SU-DHL-6 (cell line): Measurements from ENCODE around the gene VKORC1L1.

Source experiments
- H2AFZ ChIP-seq: fragments of 200-600 bp; sonication (generic); 2 replicates; pipeline ENCODE4 v1.6.1; 2014; ENCODE audit warnings: low read depth, mild to moderate bottlenecking, moderate library complexity, mixed read lengths, antibody characterized with exemption, low read length; ENCODE audit not compliant: severe bottlenecking
- H3F3A ChIP-seq: fragments of 200-600 bp; shearing (Covaris generic); 2 replicates; pipeline ENCODE4 v1.6.0; 2016; ENCODE audit warnings: antibody characterized with exemption, mild to moderate bottlenecking; ENCODE audit not compliant: insufficient read depth
- H3K27ac ChIP-seq: fragments of 200-600 bp; sonication (generic); 2 replicates; pipeline ENCODE4 v1.5.1; 2016; ENCODE audit warnings: low read depth, mild to moderate bottlenecking, low read length, moderate library complexity, mixed read lengths
- H3K27me3 ChIP-seq: fragments of 200-600 bp; sonication (generic), shearing (Covaris generic); 2 replicates; pipeline ENCODE4 v1.6.0; 2014; ENCODE audit warnings: mild to moderate bottlenecking, low read length
- H3K36me3 ChIP-seq: fragments of 200-600 bp; sonication (generic); 2 replicates; pipeline ENCODE4 v1.6.1; 2014; ENCODE audit warnings: mild to moderate bottlenecking, low read length, mixed read lengths
- H3K4me2 ChIP-seq: fragments of 300-600, 200-600 bp; shearing (Covaris generic), sonication (generic); 2 replicates; pipeline ENCODE4 v1.6.0; 2014; ENCODE audit warnings: low read length, low read depth, mild to moderate bottlenecking; ENCODE audit not compliant: poor library complexity, severe bottlenecking
- H3K4me3 ChIP-seq: fragments of 200-600 bp; sonication (generic); 2 replicates; pipeline ENCODE4 v1.5.1; 2014; ENCODE audit warnings: antibody characterized with exemption, low read length, mild to moderate bottlenecking, mixed read lengths; ENCODE audit not compliant: insufficient read depth, poor library complexity, severe bottlenecking
- H3K79me2 ChIP-seq: fragments of 200-600 bp; sonication (generic); 2 replicates; pipeline ENCODE4 v1.6.1; 2014; ENCODE audit warnings: mild to moderate bottlenecking, low read length, moderate library complexity; ENCODE audit not compliant: insufficient read depth
- H3K9ac ChIP-seq: fragments of 200-600 bp; sonication (generic); 2 replicates; pipeline ENCODE4 v1.7.0; 2014; ENCODE audit warnings: mild to moderate bottlenecking, low read length
- H3K9me2 ChIP-seq: fragments of 200-600 bp; sonication (generic); replicated peaks from 2 replicates; pipeline ENCODE4 v1.6.1; 2014; ENCODE audit warnings: low read length; ENCODE audit not compliant: insufficient read depth
- H3K9me3 ChIP-seq: fragments of 200-600 bp; sonication (generic); 2 replicates; pipeline ENCODE4 v1.6.1; 2014; ENCODE audit warnings: low read length, mixed read lengths; ENCODE audit not compliant: insufficient read depth
- H4K20me1 ChIP-seq: fragments of 200-600 bp; sonication (generic); 2 replicates; pipeline ENCODE4 v1.6.1; 2014; ENCODE audit warnings: low read depth, mild to moderate bottlenecking, antibody characterized with exemption, low read length, moderate library complexity, mixed read lengths
- CTCF ChIP-seq: fragments of 200-600 bp; sonication (generic); IDR thresholded peaks from one replicate; pipeline ENCODE4 v1.5.1; 2017; ENCODE audit warnings: antibody characterized with exemption, mild to moderate bottlenecking, low read length, moderate library complexity; ENCODE audit not compliant: insufficient read depth, poor library complexity, severe bottlenecking
- EZH2phosphoT487 ChIP-seq: fragments of 200-600 bp; sonication (generic), shearing (Covaris generic); conservative IDR thresholded peaks from 2 replicates; pipeline ENCODE4 v1.6.1; 2018; ENCODE audit warnings: mild to moderate bottlenecking, antibody characterized with exemption, low read length, moderate library complexity, mixed read lengths

VKORC1L1 gene

GRCh38 chr7:65902306-65902705, 29.4 kb downstream of the VKORC1L1 start:
- no peak overlapping the region for H2AFZ ChIP-seq
- peaks cover 10% of the 10 kb centered on the region; the same call in 1 of the 2 replicates for H3K36me3 ChIP-seq
- no peak overlapping the region for H3K27ac ChIP-seq
- H3K4me2 ChIP-seq: no peak overlapping the region
- H3K9me2 ChIP-seq: no peaks in the 10 kb centered on the region
- no peak overlapping the region for H3K9ac ChIP-seq
- H3K4me3 ChIP-seq: no peak overlapping the region
- H3K27me3 ChIP-seq: no peaks in the 10 kb centered on the region
- H4K20me1 ChIP-seq: 0 out of 2 replicates have a peak, but pooled peaks cover 6% of the 10 kb centered on the region
- peaks cover 28% of the 10 kb centered on the region for H3K79me2 ChIP-seq
- no peaks in the 10 kb centered on the region for H3K9me3 ChIP-seq
- TF ChIP-seq EZH2phosphoT487: no peak
- no peak for TF ChIP-seq CTCF
- peaks cover 4% of the 10 kb centered on the region; the same call in 1 of the 2 replicates for H3F3A ChIP-seq

- Histone ChIP-seq H3K9me3 (no peaks in the 10 kb centered on the region), H4K20me1 (0 out of 2 replicates have a peak, but pooled peaks cover 6% of the 10 kb centered on the region), H2AFZ (no peak overlapping the region), H3K9me2 (no peaks in the 10 kb centered on the region), H3F3A (peaks cover 9% of the 10 kb centered on the region; the same call in 1 of the 2 replicates), H3K9ac (no peak overlapping the region), H3K4me2 (no peak overlapping the region), H3K27ac (no peak overlapping the region), H3K36me3 (peaks cover 10% of the 10 kb centered on the region; the same call in 1 of the 2 replicates), H3K27me3 (no peaks in the 10 kb centered on the region), H3K4me3 (no peak overlapping the region), H3K79me2 (peaks cover 52% of the 10 kb centered on the region)
- TF ChIP-seq CTCF (no peak), EZH2phosphoT487 (no peak)
Measured at GRCh38 chr7:65907501-65908198, 34.8 kb downstream of the VKORC1L1 start.

- TF ChIP-seq EZH2phosphoT487: no peak
- no peak for TF ChIP-seq CTCF
- Histone ChIP-seq H3K4me3 (no peak overlapping the region), H2AFZ (no peak overlapping the region), H3F3A (peaks cover 19% of the 10 kb centered on the region; the same call in 1 of the 2 replicates), H3K4me2 (no peak overlapping the region), H3K9me3 (no peaks in the 10 kb centered on the region), H3K9ac (no peak overlapping the region), H3K36me3 (no peaks in the 10 kb centered on the region), H3K79me2 (peaks cover 61% of the 10 kb centered on the region), H3K9me2 (no peaks in the 10 kb centered on the region), H3K27ac (no peak overlapping the region), H4K20me1 (0 out of 2 replicates have a peak, but pooled peaks cover 6% of the 10 kb centered on the region), H3K27me3 (no peaks in the 10 kb centered on the region)
Measured at GRCh38 chr7:65910237-65910636, 37.4 kb downstream of the VKORC1L1 start.
